OCI-LY1 (cell line): ENCODE data around the gene WBP4.
A peak's percentile ranks its signal among the peaks of the same experiment; 100 is the strongest.

Source experiments
- H2AFZ ChIP-seq: fragments of 200-600 bp; sonication (generic), shearing (Covaris generic); 2 replicates; pipeline ENCODE4 v1.6.0; 2014; ENCODE audit warnings: antibody characterized with exemption, mild to moderate bottlenecking, low read length
- H3F3A ChIP-seq: fragments of 200-600 bp; sonication (generic), shearing (Covaris generic); 2 replicates; pipeline ENCODE4 v1.6.0; 2014; ENCODE audit warnings: mild to moderate bottlenecking, antibody characterized with exemption, low read length, moderate library complexity; ENCODE audit not compliant: insufficient read depth
- H3K27ac ChIP-seq: fragments of 200-600 bp; sonication (generic); 2 replicates; pipeline ENCODE4 v1.5.1; 2014; ENCODE audit warnings: low read length, mixed run types, mild to moderate bottlenecking, low read depth; ENCODE audit not compliant: poor library complexity, severe bottlenecking
- H3K27me3 ChIP-seq: fragments of 200-600 bp; sonication (generic); 2 replicates; pipeline ENCODE4 v1.6.0; 2014; ENCODE audit warnings: antibody characterized with exemption, mild to moderate bottlenecking, low read length, moderate library complexity; ENCODE audit not compliant: insufficient read depth
- H3K36me3 ChIP-seq: fragments of 200-600 bp; sonication (generic); 2 replicates; pipeline ENCODE4 v1.6.1; 2014; ENCODE audit warnings: mild to moderate bottlenecking, antibody characterized with exemption, low read length, moderate library complexity, mixed read lengths; ENCODE audit not compliant: insufficient read depth
- H3K4me1 ChIP-seq: fragments of 200-600 bp; sonication (generic); 2 replicates; pipeline ENCODE4 v1.5.1; 2014; ENCODE audit warnings: mild to moderate bottlenecking, low read length, moderate library complexity; ENCODE audit not compliant: insufficient read depth, severe bottlenecking
- H3K4me2 ChIP-seq: fragments of 200-600 bp; sonication (generic), shearing (Covaris generic); 2 replicates; pipeline ENCODE4 v1.6.1; 2014; ENCODE audit warnings: low read length
- H3K4me3 ChIP-seq: fragments of 200-600 bp; sonication (generic); 2 replicates; pipeline ENCODE4 v1.5.1; 2014; ENCODE audit warnings: low read length, low read depth, mild to moderate bottlenecking, mixed read lengths; ENCODE audit not compliant: poor library complexity, severe bottlenecking
- H3K79me2 ChIP-seq: fragments of 200-600 bp; shearing (Covaris generic); 2 replicates; pipeline ENCODE4 v1.6.1; 2016; ENCODE audit warnings: mixed run types, low read length, mixed read lengths; ENCODE audit not compliant: insufficient read depth
- H3K9ac ChIP-seq: fragments of 200-600 bp; sonication (generic), shearing (Covaris generic); 2 replicates; pipeline ENCODE4 v1.6.1; 2014; ENCODE audit warnings: mild to moderate bottlenecking, low read length, mixed read lengths
- H3K9me2 ChIP-seq: fragments of 200-600 bp; sonication (generic), shearing (Covaris generic); 2 replicates; pipeline ENCODE4 v1.6.1; 2014; ENCODE audit warnings: low read depth, mild to moderate bottlenecking, low read length, mixed read lengths
- H3K9me3 ChIP-seq: fragments of 200-600 bp; shearing (Covaris generic); 2 replicates; pipeline ENCODE4 v1.6.1; 2014; ENCODE audit warnings: low read length, mixed read lengths
- H4K20me1 ChIP-seq: fragments of 200-600 bp; sonication (generic), shearing (Covaris generic); 2 replicates; pipeline ENCODE4 v1.6.0; 2016; ENCODE audit warnings: mild to moderate bottlenecking, low read length; ENCODE audit not compliant: insufficient read depth
- CTCF ChIP-seq: fragments of 200-600 bp; sonication (generic), shearing (Covaris generic); IDR thresholded peaks from 2 replicates; pipeline ENCODE4 v1.5.1; 2017; ENCODE audit warnings: mild to moderate bottlenecking, antibody characterized with exemption, low read length, moderate library complexity, mixed read lengths
- EZH2 ChIP-seq: fragments of 200-600 bp; sonication (generic), shearing (Covaris generic); IDR thresholded peaks from 2 replicates; pipeline ENCODE4 v1.8.0; 2017; ENCODE audit warnings: borderline replicate concordance, mixed run types, mild to moderate bottlenecking, antibody characterized with exemption, low read length, moderate library complexity, mixed read lengths

Gene WBP4

GRCh38 chr13:41029629-41030028 is 31.7 kb upstream of the WBP4 start:
- Histone ChIP-seq H3K4me3 (no peak overlapping the region), H3K36me3 (no peaks in the 10 kb centered on the region), H3K9ac (no peak overlapping the region), H3K9me3 (no peaks in the 10 kb centered on the region), H3K4me1 (peaks cover 32% of the 10 kb centered on the region), H2AFZ (no peak overlapping the region), H4K20me1 (no peaks in the 10 kb centered on the region), H3K27me3 (no peaks in the 10 kb centered on the region), H3K27ac (no peak overlapping the region), H3F3A (no peaks in the 10 kb centered on the region), H3K4me2 (no peak overlapping the region), H3K79me2 (no peaks in the 10 kb centered on the region), H3K9me2 (no peaks in the 10 kb centered on the region)
- TF ChIP-seq EZH2, result no peak
- TF ChIP-seq CTCF, result peak; percentile 47; the same call in 1 of the 2 replicates

GRCh38 chr13:41032691-41033376 is 28.5 kb upstream of the WBP4 start:
- H3K4me2 ChIP-seq, result no peak overlapping the region
- H3K9me2 ChIP-seq, result no peaks in the 10 kb centered on the region
- no peaks in the 10 kb centered on the region for H3F3A ChIP-seq
- H3K4me1 ChIP-seq, result peaks cover 24% of the 10 kb centered on the region
- no peak for TF ChIP-seq CTCF
- TF ChIP-seq EZH2, result no peak
- no peaks in the 10 kb centered on the region for H4K20me1 ChIP-seq
- H3K27ac ChIP-seq, result peak overlapping the region; percentile 8
- H3K27me3 ChIP-seq, result no peaks in the 10 kb centered on the region
- no peak overlapping the region for H3K4me3 ChIP-seq
- H3K36me3 ChIP-seq, result no peaks in the 10 kb centered on the region
- 0 out of 2 replicates have a peak overlapping the region, but pooled peaks have one; percentile 32 for H2AFZ ChIP-seq
- no peaks in the 10 kb centered on the region for H3K79me2 ChIP-seq
- no peaks in the 10 kb centered on the region for H3K9me3 ChIP-seq
- no peak overlapping the region for H3K9ac ChIP-seq

- H3K36me3 ChIP-seq, result no peaks in the 10 kb centered on the region
- H3K9ac ChIP-seq, result no peak overlapping the region
- H3K4me3 ChIP-seq, result no peak overlapping the region
- no peaks in the 10 kb centered on the region for H3K9me2 ChIP-seq
- no peaks in the 10 kb centered on the region for H4K20me1 ChIP-seq
- H2AFZ ChIP-seq, result no peak overlapping the region
- no peaks in the 10 kb centered on the region for H3K79me2 ChIP-seq
- H3K27me3 ChIP-seq, result no peaks in the 10 kb centered on the region
- H3K9me3 ChIP-seq, result no peaks in the 10 kb centered on the region
- H3K4me2 ChIP-seq, result no peak overlapping the region
- no peak overlapping the region for H3K27ac ChIP-seq
- TF ChIP-seq CTCF (no peak), EZH2 (no peak)
- H3F3A ChIP-seq, result no peaks in the 10 kb centered on the region
- peaks cover 24% of the 10 kb centered on the region for H3K4me1 ChIP-seq
These were observed 26.9 kb upstream of the WBP4 start for GRCh38 chr13:41034382-41034781.
